RCC 7860 (cell line): ENCODE measurements around the gene HMGCR.

ENCODE experiments used
- DNase-seq: peaks from one replicate; pipeline ENCODE4 v3.0.0-alpha.2; 2015; ENCODE audit warnings: low spot score
- FAIRE-seq: peaks from 2 replicates; lab custom pipeline; 2012; peaks lifted over from hg19 to GRCh38; lab: Jason Lieb, UNC

The HMGCR gene

GRCh38 chr5:75340714-75341478, 3.9 kb downstream of the HMGCR start:
- FAIRE-seq (no peak), DNase-seq (no peak)

- no peak for DNase-seq
Observed at GRCh38 chr5:75341934-75342333, 4.9 kb downstream of the HMGCR start.

DNA sequence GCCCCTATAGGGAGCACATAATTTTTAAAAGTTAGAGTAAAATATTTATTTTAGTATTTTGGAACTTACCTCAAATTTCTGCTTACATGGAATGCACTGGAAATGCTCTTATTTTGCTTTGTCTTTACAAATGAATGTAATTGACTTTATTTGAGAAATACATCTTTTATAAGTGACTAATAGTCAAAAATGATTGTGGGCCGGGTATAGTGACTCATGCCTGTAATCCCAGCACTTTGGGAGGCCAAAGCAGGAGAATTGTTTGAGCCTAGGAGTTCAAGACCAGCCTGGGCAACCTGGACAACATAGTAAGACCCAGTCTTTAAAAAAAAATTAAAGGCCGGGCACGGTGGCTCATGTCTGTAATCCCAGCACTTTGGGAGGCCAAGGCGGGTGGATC, 5.8 kb downstream of the HMGCR start:
- DNase-seq: no peak
- FAIRE-seq: no peak

More at GRCh38 chr5:75341934-75342333, 4.9 kb downstream of the HMGCR start:
- FAIRE-seq: no peak

DNA sequence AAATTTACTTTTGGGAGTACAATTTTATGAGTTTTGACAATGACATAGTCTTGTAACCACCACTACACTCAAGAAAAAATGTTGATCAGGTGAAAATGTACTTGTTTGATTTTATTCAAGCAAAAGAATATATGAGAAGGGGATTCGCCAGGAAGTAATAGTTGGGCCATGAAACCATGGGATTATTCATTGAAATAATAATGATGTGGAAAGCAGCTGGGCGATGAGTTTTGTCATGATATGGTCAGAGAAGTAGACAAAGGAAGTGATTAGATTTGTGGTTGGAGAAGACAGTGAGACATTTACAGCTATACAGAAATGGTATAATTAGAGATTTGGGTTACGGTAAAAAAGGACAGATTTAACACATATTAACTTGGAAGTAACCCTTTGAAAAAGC, 11.2 kb downstream of the HMGCR start:
- DNase-seq (peak; percentile 20), FAIRE-seq (no peak)

DNA sequence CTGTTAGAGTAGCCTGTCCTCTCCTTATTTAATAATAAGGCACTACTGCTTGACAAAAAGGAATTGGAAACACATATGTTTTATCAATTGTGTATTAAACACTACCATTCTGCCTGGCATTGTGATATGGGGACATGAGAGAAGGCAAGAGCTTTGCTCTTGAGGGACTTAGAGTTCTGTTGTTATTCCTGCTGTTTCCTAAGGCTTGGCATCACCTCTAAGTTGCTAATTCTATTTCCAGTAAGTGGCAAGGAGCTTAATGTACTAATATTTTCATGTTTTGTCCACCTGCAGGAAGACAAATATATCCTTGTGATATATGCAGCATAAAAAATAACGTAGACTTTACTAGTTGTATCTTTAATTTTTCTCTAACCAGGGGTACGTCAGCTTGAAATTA, 12.6 kb downstream of the HMGCR start:
- no peak for FAIRE-seq
- DNase-seq: no peak

DNA sequence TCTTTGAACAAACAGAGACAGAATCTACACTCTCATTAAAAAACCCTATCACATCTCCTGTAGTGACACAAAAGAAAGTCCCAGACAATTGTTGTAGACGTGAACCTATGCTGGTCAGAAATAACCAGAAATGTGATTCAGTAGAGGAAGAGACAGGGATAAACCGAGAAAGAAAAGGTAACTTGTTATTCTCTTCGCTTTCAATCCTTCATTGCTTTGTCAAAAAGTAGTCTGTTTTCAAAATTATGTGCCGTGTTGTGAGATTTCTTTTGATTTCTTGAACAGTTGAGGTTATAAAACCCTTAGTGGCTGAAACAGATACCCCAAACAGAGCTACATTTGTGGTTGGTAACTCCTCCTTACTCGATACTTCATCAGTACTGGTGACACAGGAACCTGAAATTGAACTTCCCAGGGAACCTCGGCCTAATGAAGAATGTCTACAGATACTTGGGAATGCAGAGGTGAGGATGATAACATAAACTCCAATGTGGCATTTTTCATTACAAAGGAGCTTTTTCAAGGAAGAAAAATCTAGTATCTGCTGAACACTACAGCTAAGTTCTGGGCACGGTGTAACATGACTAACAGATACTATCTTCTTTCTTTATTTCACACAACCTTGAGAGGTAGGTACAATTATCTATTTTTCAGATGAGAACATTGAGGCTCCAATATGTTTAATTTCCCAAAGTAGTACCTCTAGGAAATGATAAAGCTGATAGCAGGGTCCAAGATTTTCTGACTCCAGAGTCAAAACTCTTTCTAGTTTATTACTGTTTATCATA, 14.3 kb downstream of the HMGCR start:
- DNase-seq: no peak
- no peak for FAIRE-seq

DNA sequence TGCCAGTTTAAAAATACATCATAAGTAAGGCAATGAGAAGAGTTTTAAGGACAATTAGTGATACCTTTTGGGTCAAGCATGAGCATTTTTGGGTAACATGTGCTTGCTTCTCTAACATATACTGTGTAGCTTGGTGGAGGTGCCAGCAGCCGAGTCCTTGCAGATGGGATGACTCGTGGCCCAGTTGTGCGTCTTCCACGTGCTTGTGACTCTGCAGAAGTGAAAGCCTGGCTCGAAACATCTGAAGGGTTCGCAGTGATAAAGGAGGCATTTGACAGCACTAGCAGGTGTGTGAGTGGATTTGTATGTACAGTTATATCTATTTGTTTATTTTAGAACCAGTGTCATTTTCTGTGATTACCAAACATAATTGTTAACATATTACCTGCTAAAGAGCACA, 18.2 kb downstream of the HMGCR start:
- FAIRE-seq: no peak
- no peak for DNase-seq

DNA sequence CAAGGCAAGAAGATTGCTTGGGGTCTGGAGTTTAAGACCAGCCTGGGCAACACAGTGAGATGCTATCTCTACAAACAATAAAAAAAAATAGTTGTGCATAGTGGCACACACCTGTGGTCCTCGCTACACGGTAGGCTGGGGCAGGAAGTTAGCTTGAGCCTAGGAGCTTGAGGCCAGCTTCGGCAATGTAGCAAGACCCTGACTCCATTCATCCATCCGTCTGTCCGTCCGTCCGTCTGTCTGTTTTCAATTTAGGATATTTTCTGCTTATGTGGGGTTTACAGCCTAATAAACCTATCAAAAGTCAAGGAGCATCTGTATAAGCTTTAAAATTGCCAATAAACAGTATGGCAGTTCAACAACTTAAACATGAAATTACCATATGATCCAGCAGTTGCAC, 19.7 kb downstream of the HMGCR start:
- no peak for FAIRE-seq

DNA sequence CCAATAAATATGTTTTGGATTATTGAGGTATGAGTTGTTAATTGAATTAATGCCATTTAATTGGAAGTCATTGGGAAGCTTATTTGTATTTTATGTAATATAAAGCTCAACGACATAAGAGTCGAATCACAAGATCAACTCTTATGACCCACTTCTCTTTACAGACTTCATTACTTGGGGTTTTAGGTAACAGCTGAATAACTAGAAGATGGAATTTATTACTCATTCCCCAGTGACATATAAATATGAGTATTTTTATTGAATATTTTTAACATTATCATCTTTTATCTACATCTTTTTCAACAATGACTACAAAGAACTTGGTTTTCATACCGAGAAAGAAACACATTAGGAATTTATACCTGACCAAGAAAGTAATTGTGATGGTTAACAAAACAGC, 21.1 kb downstream of the HMGCR start:
- FAIRE-seq (no peak), DNase-seq (no peak)

More for the DNA sequence above, 19.7 kb downstream of the HMGCR start:
- DNase-seq: no peak

DNA sequence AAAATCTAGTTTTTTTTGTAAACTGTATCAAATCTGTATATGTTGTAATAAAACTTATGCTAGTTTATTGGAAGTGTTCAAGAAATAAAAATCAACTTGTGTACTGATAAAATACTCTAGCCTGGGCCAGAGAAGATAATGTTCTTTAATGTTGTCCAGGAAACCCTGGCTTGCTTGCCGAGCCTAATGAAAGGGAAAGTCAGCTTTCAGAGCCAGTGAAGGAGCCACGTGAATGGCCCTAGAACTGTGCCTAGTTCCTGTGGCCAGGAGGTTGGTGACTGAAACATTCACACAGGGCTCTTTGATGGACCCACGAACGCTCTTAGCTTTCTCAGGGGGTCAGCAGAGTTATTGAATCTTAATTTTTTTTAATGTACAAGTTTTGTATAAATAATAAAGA, 24.3 kb downstream of the HMGCR start:
- FAIRE-seq (no peak), DNase-seq (no peak)

- FAIRE-seq (no peak), DNase-seq (no peak)
Observed at GRCh38 chr5:75362474-75362975, 25.5 kb downstream of the HMGCR start.

DNA sequence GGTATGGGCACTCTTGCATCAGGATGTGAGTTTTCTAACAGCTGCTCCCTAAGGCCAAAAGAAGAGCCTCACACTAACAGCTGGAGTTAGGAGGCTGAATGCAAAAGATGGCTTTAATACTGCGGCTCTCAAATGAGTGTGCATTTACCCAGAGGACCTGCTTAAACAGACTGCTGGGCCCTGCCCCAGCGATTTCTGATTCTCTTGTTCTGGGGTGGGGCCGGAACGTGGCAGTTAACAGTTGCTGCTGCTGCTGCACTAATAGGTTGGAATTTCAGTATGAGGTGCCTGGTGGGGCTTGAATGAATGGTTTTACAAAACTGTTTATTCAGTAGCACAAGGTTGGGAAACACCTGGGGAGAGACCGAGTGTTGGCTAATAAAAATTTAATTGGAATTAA, 26.1 kb downstream of the HMGCR start:
- DNase-seq: no peak
- no peak for FAIRE-seq

DNA sequence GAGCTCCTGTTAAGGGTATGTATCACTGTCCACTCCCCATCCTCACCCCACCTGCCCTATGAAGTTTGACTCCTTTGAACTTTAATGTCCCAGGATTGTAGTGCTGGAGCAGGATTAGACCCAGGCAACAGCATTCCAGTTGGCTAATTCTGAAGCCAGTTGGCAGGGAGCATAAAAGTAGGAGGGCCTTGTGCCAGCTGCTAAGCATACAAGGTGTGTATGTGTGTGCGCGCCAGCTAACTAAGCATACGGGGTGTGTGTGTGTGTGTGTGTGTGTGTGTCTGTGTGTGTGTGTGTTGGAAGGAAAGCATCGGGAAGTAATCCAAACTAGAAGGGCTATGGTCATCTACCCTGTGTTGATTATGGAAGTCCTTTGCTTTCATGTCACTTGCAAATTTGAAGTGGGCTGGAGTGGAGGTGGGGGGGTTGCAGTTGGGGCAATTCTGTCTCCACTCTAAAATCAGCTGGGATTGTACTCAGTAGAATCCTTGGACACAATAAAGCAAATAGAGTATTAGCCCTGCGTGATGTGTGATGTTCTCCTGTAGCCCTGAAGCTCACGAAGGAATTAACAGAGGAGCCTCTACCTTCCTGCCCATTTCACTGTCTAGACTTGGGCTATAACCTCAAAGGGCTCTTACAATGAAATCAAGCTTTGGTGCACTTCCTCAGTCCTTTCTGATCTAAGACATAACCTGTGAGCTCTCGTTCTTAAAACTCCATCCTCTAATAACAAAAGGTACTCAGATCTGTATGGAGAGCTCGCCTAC, 26.9 kb downstream of the HMGCR start:
- FAIRE-seq: no peak
- DNase-seq: no peak

- no peak for FAIRE-seq
- DNase-seq: no peak
Observed at GRCh38 chr5:75364571-75365280, 27.7 kb downstream of the HMGCR start.

DNA sequence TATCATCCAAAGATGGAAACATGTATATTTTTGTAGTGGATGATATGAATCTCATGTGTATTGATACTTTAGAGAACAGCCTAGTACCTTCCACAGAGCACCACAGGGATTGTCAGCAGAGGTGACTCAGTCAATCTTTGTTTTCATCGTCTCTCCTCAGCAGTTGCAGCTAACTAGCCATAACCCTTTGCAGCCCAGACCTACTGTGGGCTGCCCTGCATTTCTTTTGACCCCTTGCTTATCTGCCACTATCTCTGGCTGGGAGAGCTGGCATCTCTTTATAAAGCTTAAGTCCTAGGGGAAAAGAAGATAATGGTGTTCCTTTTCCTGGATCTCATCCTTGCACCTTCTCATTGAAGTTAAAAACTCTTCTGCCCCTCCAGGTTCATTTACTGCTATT, 28.7 kb downstream of the HMGCR start:
- DNase-seq: no peak
- no peak for FAIRE-seq

DNA sequence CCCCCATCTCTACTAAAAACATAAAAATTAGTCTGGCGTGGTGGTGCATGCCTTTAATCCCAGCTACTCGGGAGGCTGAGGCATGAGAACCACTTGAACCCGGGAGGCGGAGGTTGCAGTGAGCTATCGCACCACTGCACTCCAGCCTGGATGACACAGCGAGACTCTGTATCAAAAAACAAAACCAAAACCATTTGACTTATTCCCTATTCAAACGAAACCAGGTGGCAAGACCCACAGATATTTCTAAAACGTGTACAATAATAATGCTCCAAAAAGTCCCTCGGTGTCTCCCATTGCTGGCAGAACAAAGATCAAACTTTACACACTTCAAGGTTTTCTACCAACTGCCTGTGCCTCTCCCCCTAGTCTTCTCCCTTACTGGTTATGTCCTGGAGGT, 29.8 kb downstream of the HMGCR start:
- FAIRE-seq: no peak
- no peak for DNase-seq

GRCh38 chr5:75367401-75367800, 30.4 kb downstream of the HMGCR start:
- FAIRE-seq: no peak
- no peak for DNase-seq

DNA sequence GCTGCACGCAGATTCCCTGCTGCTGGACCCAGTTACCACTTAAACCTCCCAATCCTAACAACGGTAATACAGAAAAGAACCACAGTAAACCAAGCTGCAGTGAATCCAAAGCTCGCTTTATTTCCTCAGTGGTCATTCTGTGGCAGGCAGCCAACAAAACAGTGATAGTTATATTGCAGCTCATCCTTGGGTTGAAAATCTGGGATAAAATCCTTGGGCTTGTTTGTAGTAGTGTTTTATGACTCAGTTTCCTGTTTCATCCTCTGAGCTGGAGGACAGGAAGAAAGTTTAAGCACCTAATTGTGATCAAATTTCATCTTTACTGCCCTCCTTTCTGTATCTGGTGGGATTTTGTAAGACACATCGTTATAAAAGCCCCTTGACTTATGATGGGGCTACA, 31.4 kb downstream of the HMGCR start:
- DNase-seq (no peak), FAIRE-seq (no peak)

- no peak for FAIRE-seq
Observed at GRCh38 chr5:75373862-75374261, 36.8 kb downstream of the HMGCR start.

GRCh38 chr5:75374394-75374814, 37.4 kb downstream of the HMGCR start:
- no peak for FAIRE-seq
- DNase-seq: no peak

More at GRCh38 chr5:75373862-75374261, 36.8 kb downstream of the HMGCR start:
- DNase-seq: no peak

DNA sequence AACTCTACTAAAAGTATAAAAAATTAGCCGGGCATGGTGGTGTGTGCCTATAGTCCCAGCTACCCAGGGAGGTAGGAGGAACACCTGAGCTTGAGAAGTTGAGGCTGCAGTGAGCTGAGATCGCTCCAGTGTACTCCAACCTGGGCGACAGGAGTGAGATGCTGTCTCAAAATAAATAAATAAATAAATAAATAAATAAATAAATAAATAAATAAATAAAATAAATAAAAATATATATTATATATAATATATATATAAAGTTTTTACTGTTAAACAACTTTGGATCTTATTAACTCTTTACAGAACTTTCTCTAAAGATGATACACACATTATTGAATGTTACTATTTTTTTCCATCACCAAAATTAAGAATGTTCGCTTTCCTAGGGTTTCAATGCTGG, 38.4 kb downstream of the HMGCR start:
- no peak for DNase-seq
- FAIRE-seq: no peak
